Liver (tissue), 9 donors: ENCODE data around the gene CMIP. TPM values are rescaled to one million over a fixed set of nuclear protein-coding genes. Genes with fewer than 3 reads are reported as not detected.

ENCODE experiments used
- DNase-seq: peaks from one replicate; pipeline ENCODE4 v3.0.0-alpha.2; 2017; ENCODE audit warnings: low spot score
- H3K27ac ChIP-seq, 2 donors: one replicate each; pipeline ENCODE4 v1.7.0; 2013; ENCODE audit warnings: inconsistent platforms in 2 of 2, low read length in 2 of 2, control low read depth in 1 of 2, low read depth in 1 of 2, mild to moderate bottlenecking in 1 of 2
- H3K27me3 ChIP-seq, 4 donors: one replicate each; pipeline versions ENCODE4 v1.6.1 to v1.7.0; 2013; ENCODE audit warnings: low read length in 3 of 4, inconsistent platforms in 1 of 4, mild to moderate bottlenecking in 1 of 4, moderate library complexity in 1 of 4; ENCODE audit not compliant: control insufficient read depth in 4 of 4, insufficient read depth in 4 of 4
- H3K36me3 ChIP-seq, 4 donors: one replicate each; pipeline versions ENCODE4 v1.6.1 to v1.7.0; 2013; ENCODE audit warnings: low read length in 3 of 4, mild to moderate bottlenecking in 3 of 4, low read depth in 1 of 4, moderate library complexity in 1 of 4; ENCODE audit not compliant: control insufficient read depth in 4 of 4, insufficient read depth in 3 of 4
- H3K4me1 ChIP-seq, 4 donors: one replicate each; pipeline versions ENCODE4 v1.6.1 to v1.7.0; 2013; ENCODE audit warnings: low read length in 3 of 4, mild to moderate bottlenecking in 3 of 4, moderate library complexity in 1 of 4; ENCODE audit not compliant: control insufficient read depth in 4 of 4, insufficient read depth in 4 of 4
- H3K4me3 ChIP-seq, 3 donors: one replicate each; pipeline versions ENCODE4 v1.6.1 to v1.7.0; 2013; ENCODE audit warnings: low read length in 3 of 3, control low read depth in 1 of 3, low read depth in 1 of 3, mild to moderate bottlenecking in 1 of 3
- H3K9ac ChIP-seq, 2 donors: one replicate each; pipeline ENCODE4 v1.7.0; 2013; ENCODE audit warnings: low read length in 2 of 2, mild to moderate bottlenecking in 2 of 2, moderate library complexity in 2 of 2, control low read depth in 1 of 2, low read depth in 1 of 2
- H3K9me3 ChIP-seq, 4 donors: one replicate each; pipeline versions ENCODE4 v1.6.1 to v1.7.0; 2013; ENCODE audit warnings: low read length in 3 of 4; ENCODE audit not compliant: control insufficient read depth in 4 of 4
- EGR1 ChIP-seq, 2 donors: IDR thresholded peaks; 2 replicates each; pipeline ENCODE4 v1.6.1; 2016 to 2018; ENCODE audit warnings: antibody characterized with exemption in 2 of 2, low read depth in 2 of 2
- FOXA1 ChIP-seq: IDR thresholded peaks from 2 replicates; pipeline ENCODE4 v1.6.1; 2016; ENCODE audit warnings: antibody characterized with exemption
- FOXA2 ChIP-seq: IDR thresholded peaks from 2 replicates; pipeline ENCODE4 v1.6.1; 2016; ENCODE audit warnings: antibody characterized with exemption
- GABPA ChIP-seq, 2 donors: IDR thresholded peaks in 1 of 2; conservative IDR thresholded peaks in 1 of 2; 2 replicates each; pipeline ENCODE4 v1.6.1; 2016; ENCODE audit warnings: antibody characterized with exemption in 2 of 2, mild to moderate bottlenecking in 1 of 2, moderate library complexity in 1 of 2
- HNF4A ChIP-seq, 2 donors: conservative IDR thresholded peaks; 2 replicates each; pipeline ENCODE4 v1.6.1; 2016; ENCODE audit warnings: antibody characterized with exemption in 2 of 2, mild to moderate bottlenecking in 2 of 2
- JUND ChIP-seq, 2 donors: IDR thresholded peaks; 2 replicates each; pipeline ENCODE4 v1.6.1; 2016; ENCODE audit warnings: antibody characterized with exemption in 2 of 2
- NR2F2 ChIP-seq: IDR thresholded peaks from 2 replicates; pipeline ENCODE4 v1.6.1; 2016; ENCODE audit warnings: antibody characterized with exemption
- RXRA ChIP-seq, 2 donors: IDR thresholded peaks; 2 replicates each; pipeline ENCODE4 v1.6.1; 2017 to 2018; ENCODE audit warnings: antibody characterized with exemption in 2 of 2, mild to moderate bottlenecking in 1 of 2
- TAF1 ChIP-seq: conservative IDR thresholded peaks from 2 replicates; pipeline ENCODE4 v1.6.1; 2016; ENCODE audit warnings: antibody characterized with exemption, mild to moderate bottlenecking
- YY1 ChIP-seq: IDR thresholded peaks from 2 replicates; pipeline ENCODE4 v1.6.1; 2016; ENCODE audit warnings: antibody characterized with exemption, mild to moderate bottlenecking
- ZBTB33 ChIP-seq: IDR thresholded peaks from 2 replicates; pipeline ENCODE4 v1.6.1; 2016; ENCODE audit warnings: antibody characterized with exemption
- WGBS: extraction: QIAGEN DNeasy Blood & Tissue Kit; methylation state at CpG from one replicate; pipeline ENCODE4 v1.1.7; 2013; 5-methylcytosine and 5-hydroxymethylcytosine counted together
- polyA plus RNA-seq, 2 donors: library from polyadenylated mRNA; stranded (reverse) in 1 of 2; unstranded in 1 of 2; fragments of 200-250 nt in 1 of 2; fragments of >200 nt in 1 of 2; fragmentation: Nextera tagmentation in 1 of 2; extraction: Ambion mirVana in 1 of 2; gene quantifications; one replicate each; pipeline versions ENCODE4 v1.2.1 to v1.2.3, GENCODE V29; 2013 to 2015
- total RNA-seq, 2 donors: library from RNA; depleted of rRNA; stranded (reverse); fragments of >200 nt; gene quantifications; one replicate each; pipeline ENCODE4 v1.2.3, GENCODE V29; 2014
- TF ChIP-seq, protein P1 (sequence below): IDR thresholded peaks from 2 replicates; pipeline ENCODE4 v1.6.1; 2016; ENCODE audit warnings: antibody characterized with exemption, mild to moderate bottlenecking
- TF ChIP-seq, protein P2 (sequence below): fragments of 150-350 bp; IDR thresholded peaks from 2 replicates; pipeline ENCODE4 v1.5.1; 2017; ENCODE audit warnings: improper control_type of control experiment, low read depth, low read length; ENCODE audit not compliant: missing input control
- donor health status: healthy.
- donor health status: healthy.
- donor health status: healthy.
- donor health status: healthy.
- donor health status: healthy.

The CMIP gene
- total and polyA plus RNA-seq, 4 donors: 1.7 to 15.6 (median 10.1) TPM

DNA sequence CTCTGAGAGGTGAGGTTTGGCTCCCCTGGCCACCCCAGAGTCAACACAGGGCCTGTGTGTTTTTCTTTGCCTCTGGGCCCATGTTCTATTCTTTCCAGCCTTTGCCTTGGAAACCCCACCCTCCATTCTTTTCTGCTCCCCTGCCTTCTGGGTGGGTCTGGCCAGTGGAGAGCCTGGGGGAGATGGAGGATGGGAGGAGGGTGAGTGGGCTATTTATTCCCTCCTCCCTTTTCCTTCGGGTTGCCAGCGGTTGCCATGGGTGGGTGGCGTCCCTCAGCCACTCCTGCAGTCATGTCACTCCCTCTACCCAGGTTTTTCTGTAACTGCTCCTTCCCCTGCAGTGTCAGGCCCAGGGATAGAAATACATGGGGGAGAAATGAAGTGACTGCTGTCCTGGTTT lies 15.5 kb downstream of the CMIP start:
- Histone ChIP-seq H3K9me3 (no peaks in the 10 kb centered on the region), H3K4me3 (no peak overlapping the region), H3K27me3 (no peaks in the 10 kb centered on the region), H3K9ac (no peak overlapping the region), H3K36me3 (no peaks in the 10 kb centered on the region), H3K4me1 (peaks cover 18 to 55% (median 46%) of the 10 kb centered on the region in 4 donors), H3K27ac (no peak overlapping the region)
- TF ChIP-seq FOXA2 (no peak), HNF4A (conservative IDR thresholded peaks at IDR 0.05) (no peak), JUND (IDR thresholded peaks at IDR 0.05) (no peak), RXRA (IDR thresholded peaks at IDR 0.05) (no peak), YY1 (no peak), NR2F2 (no peak), GABPA (IDR thresholded peaks at IDR 0.05 in 1 of 2, conservative IDR thresholded peaks at IDR 0.05 in 1 of 2) (no peak)
- TF ChIP-seq, protein P1, sequence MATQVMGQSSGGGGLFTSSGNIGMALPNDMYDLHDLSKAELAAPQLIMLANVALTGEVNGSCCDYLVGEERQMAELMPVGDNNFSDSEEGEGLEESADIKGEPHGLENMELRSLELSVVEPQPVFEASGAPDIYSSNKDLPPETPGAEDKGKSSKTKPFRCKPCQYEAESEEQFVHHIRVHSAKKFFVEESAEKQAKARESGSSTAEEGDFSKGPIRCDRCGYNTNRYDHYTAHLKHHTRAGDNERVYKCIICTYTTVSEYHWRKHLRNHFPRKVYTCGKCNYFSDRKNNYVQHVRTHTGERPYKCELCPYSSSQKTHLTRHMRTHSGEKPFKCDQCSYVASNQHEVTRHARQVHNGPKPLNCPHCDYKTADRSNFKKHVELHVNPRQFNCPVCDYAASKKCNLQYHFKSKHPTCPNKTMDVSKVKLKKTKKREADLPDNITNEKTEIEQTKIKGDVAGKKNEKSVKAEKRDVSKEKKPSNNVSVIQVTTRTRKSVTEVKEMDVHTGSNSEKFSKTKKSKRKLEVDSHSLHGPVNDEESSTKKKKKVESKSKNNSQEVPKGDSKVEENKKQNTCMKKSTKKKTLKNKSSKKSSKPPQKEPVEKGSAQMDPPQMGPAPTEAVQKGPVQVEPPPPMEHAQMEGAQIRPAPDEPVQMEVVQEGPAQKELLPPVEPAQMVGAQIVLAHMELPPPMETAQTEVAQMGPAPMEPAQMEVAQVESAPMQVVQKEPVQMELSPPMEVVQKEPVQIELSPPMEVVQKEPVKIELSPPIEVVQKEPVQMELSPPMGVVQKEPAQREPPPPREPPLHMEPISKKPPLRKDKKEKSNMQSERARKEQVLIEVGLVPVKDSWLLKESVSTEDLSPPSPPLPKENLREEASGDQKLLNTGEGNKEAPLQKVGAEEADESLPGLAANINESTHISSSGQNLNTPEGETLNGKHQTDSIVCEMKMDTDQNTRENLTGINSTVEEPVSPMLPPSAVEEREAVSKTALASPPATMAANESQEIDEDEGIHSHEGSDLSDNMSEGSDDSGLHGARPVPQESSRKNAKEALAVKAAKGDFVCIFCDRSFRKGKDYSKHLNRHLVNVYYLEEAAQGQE: no peak
- WGBS: 90% methylated on average over 3 of the region's 3 CpGs
- no peak for DNase-seq

GRCh38 chr16:81461243-81461642 lies 16.6 kb downstream of the CMIP start:
- Histone ChIP-seq H3K27me3 (no peaks in the 10 kb centered on the region), H3K36me3 (no peaks in the 10 kb centered on the region), H3K4me3 (no peak overlapping the region), H3K27ac (no peak overlapping the region), H3K9ac (no peak overlapping the region), H3K4me1 (peaks cover 13 to 52% (median 43%) of the 10 kb centered on the region in 4 donors), H3K9me3 (no peaks in the 10 kb centered on the region)
- 97% methylated on average over 4 of the region's 4 CpGs for WGBS
- TF ChIP-seq GABPA (IDR thresholded peaks at IDR 0.05 in 1 of 2, conservative IDR thresholded peaks at IDR 0.05 in 1 of 2): no peak
- TF ChIP-seq, protein P2, sequence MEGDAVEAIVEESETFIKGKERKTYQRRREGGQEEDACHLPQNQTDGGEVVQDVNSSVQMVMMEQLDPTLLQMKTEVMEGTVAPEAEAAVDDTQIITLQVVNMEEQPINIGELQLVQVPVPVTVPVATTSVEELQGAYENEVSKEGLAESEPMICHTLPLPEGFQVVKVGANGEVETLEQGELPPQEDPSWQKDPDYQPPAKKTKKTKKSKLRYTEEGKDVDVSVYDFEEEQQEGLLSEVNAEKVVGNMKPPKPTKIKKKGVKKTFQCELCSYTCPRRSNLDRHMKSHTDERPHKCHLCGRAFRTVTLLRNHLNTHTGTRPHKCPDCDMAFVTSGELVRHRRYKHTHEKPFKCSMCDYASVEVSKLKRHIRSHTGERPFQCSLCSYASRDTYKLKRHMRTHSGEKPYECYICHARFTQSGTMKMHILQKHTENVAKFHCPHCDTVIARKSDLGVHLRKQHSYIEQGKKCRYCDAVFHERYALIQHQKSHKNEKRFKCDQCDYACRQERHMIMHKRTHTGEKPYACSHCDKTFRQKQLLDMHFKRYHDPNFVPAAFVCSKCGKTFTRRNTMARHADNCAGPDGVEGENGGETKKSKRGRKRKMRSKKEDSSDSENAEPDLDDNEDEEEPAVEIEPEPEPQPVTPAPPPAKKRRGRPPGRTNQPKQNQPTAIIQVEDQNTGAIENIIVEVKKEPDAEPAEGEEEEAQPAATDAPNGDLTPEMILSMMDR: no peak
- no peak for DNase-seq

GRCh38 chr16:81461766-81462165 lies 17.2 kb downstream of the CMIP start:
- 86% methylated on average over 4 of the region's 4 CpGs for WGBS
- peaks cover 13 to 52% (median 40%) of the 10 kb centered on the region in 4 donors for H3K4me1 ChIP-seq
- H3K36me3 ChIP-seq: no peaks in the 10 kb centered on the region
- no peak overlapping the region for H3K9ac ChIP-seq
- H3K4me3 ChIP-seq: no peak overlapping the region
- no peaks in the 10 kb centered on the region for H3K27me3 ChIP-seq
- DNase-seq: no peak
- H3K9me3 ChIP-seq: no peaks in the 10 kb centered on the region
- H3K27ac ChIP-seq: peak overlapping the region in 1 of 2 donors; percentile 19
- TF ChIP-seq, protein P1: no peak
- TF ChIP-seq FOXA1 (no peak), EGR1 (IDR thresholded peaks at IDR 0.05; ENCODE audit: low read depth in 2 of 2) (no peak), YY1 (no peak), RXRA (IDR thresholded peaks at IDR 0.05) (no peak), HNF4A (conservative IDR thresholded peaks at IDR 0.05) (no peak), FOXA2 (no peak), ZBTB33 (no peak), JUND (IDR thresholded peaks at IDR 0.05) (no peak), TAF1 (no peak)
- TF ChIP-seq, protein P2: no peak
